Peyer's patch (tissue), 4 donors: Measurements from ENCODE around the gene SLC44A3.

Experiments
- CTCF ChIP-seq, 6 experiments: fragments of 450-650 bp in 4 of 6; fragments of 200-600 bp in 2 of 6; sonication (generic) in 1 of 6; IDR thresholded peaks; one replicate each; pipeline ENCODE4 v1.5.1; 2017 to 2019; ENCODE audit warnings: antibody characterized with exemption in 6 of 6, mild to moderate bottlenecking in 3 of 6, moderate library complexity in 1 of 6
- POLR2A ChIP-seq, 2 donors: fragments of 450-650 bp; IDR thresholded peaks; one replicate each; pipeline ENCODE4 v1.5.1; 2017; ENCODE audit warnings: antibody characterized with exemption in 2 of 2, mild to moderate bottlenecking in 2 of 2, moderate library complexity in 2 of 2

- TF ChIP-seq CTCF (IDR thresholded peaks at IDR 0.05) (no peak), POLR2A (IDR thresholded peaks at IDR 0.05) (no peak)
Observed at GRCh38 chr1:94940738-94941137, 120.6 kb downstream of the SLC44A3 start.
